Hypothalamus (tissue), 51 donors: Measurements from ENCODE around the gene LMO7.

Experiments
- DNase-seq, 51 donors: peaks; one replicate each; lab custom pipeline; 2025; lab: John Stamatoyannopoulos, UW

The LMO7 gene

GRCh38 chr13:75635828-75636435 lies at the start of gene LMO7:
Gene LMO7 (plus strand): TSS chr13:75636330. CDS start chr13:75636658, 328 bp downstream.
- DNase-seq, result peak in 18 of 51 donors; percentile 3 to 47 (median 18)

GRCh38 chr13:75587679-75588078 lies 48.5 kb upstream of the LMO7 start:
- no peak for DNase-seq

- DNase-seq, result no peak
Observed at GRCh38 chr13:75596657-75597182, 39.4 kb upstream of the LMO7 start.

DNA sequence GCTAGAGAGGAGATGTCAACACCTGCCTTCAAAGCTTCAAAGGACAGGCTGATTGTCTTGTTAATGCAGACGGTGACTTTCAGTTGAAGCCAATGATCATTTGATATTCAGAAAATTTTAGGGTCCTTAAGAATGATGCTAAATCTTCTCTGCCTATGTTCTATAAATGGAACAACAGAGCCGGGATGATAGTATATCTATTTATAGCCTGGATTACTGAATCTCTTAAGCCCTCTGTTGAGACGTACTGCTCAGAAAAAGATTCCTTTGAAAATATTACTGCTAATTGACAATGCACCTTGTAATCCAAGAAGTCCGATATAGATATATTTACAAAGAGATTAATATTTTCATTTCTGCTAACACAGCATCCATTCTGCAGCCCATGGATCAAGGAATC lies 35.8 kb upstream of the LMO7 start:
- no peak for DNase-seq

DNA sequence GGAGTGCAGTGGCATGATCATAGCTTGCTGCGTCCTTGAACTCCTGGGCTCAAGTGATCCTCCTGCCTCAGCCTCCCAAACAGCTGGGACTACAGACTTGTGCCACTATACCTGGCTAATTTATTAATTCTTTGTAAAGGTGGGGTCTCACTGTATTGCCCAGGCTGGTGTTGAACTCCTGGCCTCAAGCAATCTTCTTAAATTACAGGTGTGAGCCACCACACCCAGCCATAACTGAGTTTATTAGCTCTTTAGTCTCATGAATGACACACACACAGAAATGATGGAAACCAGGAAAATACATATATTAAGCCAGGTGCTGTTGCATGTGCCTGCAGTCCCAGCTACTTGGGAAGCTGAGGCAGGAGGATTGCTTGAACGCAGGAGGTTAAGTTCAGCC lies 33.1 kb upstream of the LMO7 start:
- DNase-seq, result no peak

GRCh38 chr13:75607447-75607846 lies 28.7 kb upstream of the LMO7 start:
- no peak for DNase-seq

- DNase-seq, result no peak
Observed at GRCh38 chr13:75610466-75610865, 25.7 kb upstream of the LMO7 start.

DNA sequence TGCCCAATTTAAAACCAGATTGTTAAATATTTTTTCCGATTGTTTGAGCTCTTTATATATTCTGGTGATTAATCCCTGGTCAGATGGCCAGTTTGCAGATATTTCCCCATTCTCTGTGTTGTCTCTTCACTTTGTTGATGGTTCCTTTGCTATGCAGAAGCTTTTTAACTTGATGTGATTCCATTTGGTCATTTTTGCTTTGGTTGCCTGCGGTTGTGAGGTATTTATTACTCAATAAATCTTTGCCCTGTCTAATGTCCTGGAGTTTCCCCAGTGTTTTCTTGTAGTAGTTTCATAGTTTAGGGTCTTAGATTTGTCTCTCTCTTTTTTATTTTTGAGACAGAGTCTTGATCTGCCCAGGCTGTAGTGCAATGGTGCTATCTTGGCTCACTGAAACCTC lies 23.8 kb upstream of the LMO7 start:
- no peak for DNase-seq

GRCh38 chr13:75617230-75617629 lies 18.9 kb upstream of the LMO7 start:
- DNase-seq, result no peak

DNA sequence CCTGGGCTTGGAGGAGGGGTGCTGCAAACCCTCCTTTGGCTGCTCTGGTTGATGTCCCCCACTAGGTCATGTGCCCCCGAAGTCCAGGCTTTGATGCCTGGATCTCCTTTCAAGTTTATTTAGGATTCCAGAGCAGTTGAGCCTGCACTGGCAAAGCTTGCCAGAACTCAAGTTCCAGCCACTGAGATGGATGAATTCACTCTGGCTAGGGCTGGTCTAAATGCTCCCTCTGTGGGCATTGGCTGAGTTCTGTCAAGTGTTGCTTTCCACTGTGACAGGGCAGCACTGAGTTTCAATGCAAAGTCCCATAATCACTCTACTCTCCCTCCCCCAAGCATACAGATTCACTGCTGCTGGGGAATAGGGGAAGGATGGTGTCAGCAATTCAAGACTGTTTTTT lies 17.8 kb upstream of the LMO7 start:
- no peak for DNase-seq

DNA sequence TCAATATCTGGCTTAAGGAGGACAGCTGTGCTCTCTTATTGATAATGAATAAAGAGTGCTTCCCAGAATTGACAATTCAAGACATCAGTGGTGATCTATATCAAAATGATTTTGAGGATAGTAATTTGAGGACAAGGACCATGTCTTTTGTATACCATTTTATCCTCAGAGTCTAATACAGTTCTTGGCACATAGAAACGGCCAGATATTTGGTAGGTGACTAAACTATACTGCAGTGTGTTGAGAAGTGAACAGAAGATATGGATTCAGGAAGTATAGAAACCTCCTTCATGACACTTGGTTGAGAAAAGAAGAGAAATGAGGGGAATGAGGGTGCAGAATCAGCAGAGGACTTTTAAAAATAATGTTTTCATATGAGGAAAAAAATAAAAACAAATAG lies 16.1 kb upstream of the LMO7 start:
- DNase-seq, result no peak

- DNase-seq, result no peak
Observed at GRCh38 chr13:75621147-75621546, 15.0 kb upstream of the LMO7 start.

DNA sequence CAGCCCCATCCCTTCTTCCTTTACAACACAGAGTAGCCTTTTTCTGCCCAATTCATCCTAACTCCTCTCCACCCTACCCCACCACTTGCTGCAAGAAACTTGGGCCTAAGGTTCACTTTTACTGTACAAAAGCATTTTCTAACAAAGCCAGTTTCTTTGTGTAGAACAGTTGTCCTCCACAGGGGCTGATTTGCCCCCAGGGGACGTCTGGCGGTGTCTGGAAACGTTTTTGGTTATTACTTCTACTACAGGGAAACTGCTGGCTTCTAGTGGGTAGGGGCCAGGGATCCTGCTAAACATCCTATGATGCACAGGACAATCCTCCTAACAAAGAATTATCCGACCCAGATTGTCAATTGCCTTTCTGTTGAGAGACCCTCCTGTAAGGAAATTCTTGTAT lies 7.3 kb upstream of the LMO7 start:
- no peak for DNase-seq

- no peak for DNase-seq
Observed at GRCh38 chr13:75633285-75633684, 2.8 kb upstream of the LMO7 start.

DNA sequence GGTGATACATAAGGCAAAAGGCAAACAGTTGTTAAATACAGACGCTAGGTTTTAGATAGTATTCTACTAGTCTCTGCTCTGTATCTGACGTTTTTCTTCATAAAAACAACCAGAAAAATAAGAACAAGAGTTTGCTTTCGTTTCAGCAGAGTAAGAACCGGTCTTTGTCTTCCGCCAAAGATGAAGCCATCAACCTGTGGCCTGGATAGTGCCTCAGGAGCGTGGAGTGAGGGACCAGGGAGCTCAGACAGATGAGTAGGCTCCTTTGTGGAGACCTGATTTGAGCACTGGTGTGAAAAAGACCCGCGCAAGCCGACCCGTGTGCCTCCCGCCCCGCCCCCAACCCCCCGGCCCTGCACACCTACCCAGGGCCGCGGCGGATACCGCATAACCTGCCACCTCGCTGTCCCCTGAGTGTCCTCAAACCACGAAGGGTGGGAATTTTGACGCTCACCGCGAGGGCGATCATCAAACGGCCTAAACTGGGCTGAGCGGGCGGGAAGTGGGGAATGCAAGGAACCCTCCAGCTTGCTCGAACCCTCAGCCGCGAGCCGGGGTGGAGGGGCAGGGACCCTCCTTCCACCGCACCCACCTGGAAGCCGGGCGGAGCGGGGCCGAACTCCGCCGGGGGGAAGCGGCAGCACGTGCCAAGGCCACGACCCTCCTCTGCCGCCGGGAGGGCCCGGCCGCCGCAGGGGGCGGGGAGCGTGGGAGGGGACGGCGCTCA lies 866 bp upstream of the LMO7 start:
- DNase-seq, result peak in 1 of 51 donors; percentile 3

GRCh38 chr13:75636436-75637180 lies 478 bp downstream of the LMO7 start:
- DNase-seq, result peak in 2 of 51 donors; percentile 8 to 17

- DNase-seq, result no peak
Observed at GRCh38 chr13:75637181-75637750, 1.1 kb downstream of the LMO7 start.

DNA sequence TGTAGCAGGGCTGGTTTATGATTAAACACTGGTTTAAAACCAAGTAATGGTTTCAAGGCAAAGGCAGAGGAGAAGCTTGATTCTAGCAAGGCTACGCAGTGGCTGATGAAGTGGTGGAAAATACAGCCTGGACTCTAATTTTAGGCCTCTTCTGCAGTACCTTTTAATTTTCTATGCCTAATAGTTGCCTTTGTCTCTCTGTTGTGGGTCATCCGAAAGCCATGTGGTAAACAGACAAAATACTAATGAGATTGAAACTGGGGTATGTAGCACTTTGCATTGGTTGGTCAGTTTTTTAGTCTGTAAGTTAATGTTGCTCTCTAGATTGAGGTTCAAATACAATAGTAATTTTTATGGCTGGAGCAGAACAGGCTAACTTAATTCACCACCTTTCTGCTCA lies 3.3 kb downstream of the LMO7 start:
- DNase-seq, result no peak

DNA sequence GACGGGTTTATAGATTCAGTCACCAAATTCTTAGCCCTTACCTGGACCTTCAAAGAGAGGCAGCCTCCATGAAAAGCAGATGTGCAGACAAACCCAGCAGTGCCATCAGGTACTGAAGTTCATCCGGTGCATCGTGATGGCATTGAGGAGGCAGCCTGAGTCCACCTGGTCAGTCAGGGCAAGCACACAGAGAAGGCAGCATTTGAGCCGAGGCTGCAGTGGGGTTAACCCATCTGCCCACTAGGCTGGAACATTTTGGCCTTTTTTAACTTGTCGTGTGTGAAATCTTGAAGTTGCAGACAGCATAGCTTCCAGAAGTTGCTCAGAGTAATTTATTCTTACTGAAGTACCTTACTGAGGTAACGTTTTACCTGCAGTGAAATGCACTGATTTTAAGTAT lies 4.9 kb downstream of the LMO7 start:
- DNase-seq, result no peak

DNA sequence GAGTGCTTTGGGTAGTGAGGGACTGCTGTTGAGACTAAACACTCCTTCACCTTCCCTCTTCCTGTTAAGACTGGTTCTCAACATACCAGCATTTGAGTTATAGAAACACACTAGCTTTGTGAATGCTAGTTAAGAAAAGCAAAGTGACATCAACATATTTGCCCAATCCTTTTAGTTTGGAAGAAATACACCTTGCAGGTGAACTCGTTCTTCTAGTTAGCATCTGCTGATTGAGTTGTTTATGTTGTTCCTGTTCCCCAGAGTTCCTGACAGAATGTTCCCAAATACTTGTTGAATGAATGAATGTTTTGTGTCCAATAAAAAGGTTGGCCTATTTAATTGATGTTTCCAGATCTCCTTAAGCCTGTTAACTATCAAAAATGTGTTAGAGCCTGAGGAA lies 7.1 kb downstream of the LMO7 start:
- no peak for DNase-seq

DNA sequence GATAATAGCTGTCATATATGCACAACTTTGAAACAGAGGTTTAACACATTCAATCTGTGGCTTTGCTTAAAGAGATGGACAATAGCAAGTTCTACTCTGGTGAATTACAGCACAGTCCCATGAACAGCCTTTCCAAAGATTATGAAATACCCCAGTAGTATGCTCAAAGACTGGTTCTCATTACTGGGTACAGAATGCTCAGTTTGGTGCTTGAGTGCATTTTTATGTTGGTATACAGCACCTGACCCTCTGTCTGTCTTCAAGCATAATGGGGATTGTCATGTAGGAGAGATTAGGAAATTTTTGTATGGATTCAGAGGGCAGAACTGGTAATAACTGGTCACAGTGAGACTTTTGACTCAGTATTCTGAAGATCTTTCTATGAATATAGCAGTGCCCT lies 7.6 kb downstream of the LMO7 start:
- DNase-seq, result no peak
